Stimulated activated naive CD4-positive, alpha-beta T cell treated with Interleukin-2 at 50 U/mL for 16 hours (primary cell): Measurements from ENCODE around the gene EHD4.

Experiments used
- DNase-seq: peaks from one replicate; lab custom pipeline; 2025; lab: John Stamatoyannopoulos, UW

EHD4 gene

DNA sequence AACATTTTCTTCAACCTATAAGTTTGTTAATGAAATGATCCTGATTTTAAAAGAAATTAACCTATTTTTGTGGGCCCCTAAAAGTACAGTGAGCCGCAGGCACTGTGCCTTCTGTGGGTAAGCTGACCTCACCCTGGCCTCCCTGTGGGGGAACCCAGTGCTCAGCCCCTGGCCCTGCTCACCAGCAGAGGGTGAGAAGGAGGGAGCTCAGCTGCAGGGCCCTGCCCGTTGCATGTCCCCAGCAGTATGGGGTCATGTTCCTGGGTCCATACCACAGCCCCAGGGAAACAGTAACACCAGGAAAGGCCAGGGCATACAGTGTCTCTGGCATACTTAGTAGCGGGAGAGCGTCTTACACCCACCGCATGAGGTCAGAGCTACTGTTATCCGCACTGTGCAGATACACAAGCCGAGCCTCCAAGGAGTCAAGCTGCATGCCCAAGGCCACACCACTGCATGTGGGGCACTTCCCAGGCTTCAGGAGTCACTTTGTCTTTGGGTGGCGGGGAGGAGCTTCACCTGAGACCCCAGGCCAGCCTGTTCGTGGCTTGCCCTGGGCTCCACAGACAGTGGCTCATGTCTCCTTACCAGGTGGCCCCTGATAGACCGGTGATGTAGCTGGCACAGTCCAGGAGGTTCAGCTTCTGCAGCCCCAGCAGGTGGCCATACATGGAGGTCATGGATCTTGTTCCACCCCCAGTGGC is 22.6 kb upstream of the EHD4 start:
- no peak for DNase-seq

DNA sequence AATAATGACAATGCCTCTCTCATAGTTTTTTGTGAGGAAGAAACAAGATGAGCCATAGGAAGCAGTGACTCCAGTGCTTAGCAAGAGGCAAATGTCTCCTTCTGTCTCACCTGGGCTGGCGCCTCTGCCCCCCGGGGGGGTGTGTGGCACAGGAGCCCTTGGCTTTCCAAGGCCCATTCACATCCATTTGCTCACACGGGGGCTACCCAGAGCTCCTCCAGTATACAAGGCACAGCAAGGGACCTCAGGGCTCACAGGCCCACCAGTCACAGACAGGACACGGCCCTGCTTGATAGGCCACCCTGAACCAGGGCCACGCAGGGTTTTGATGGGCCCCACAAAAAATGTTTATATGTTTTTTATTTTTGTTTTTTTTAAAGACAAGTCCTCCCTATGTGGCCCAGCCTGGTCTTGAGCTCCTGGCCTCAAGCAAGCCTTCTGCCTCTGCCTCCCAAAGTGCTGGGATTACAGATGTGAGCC is 21.9 kb upstream of the EHD4 start:
- DNase-seq = no peak

DNA sequence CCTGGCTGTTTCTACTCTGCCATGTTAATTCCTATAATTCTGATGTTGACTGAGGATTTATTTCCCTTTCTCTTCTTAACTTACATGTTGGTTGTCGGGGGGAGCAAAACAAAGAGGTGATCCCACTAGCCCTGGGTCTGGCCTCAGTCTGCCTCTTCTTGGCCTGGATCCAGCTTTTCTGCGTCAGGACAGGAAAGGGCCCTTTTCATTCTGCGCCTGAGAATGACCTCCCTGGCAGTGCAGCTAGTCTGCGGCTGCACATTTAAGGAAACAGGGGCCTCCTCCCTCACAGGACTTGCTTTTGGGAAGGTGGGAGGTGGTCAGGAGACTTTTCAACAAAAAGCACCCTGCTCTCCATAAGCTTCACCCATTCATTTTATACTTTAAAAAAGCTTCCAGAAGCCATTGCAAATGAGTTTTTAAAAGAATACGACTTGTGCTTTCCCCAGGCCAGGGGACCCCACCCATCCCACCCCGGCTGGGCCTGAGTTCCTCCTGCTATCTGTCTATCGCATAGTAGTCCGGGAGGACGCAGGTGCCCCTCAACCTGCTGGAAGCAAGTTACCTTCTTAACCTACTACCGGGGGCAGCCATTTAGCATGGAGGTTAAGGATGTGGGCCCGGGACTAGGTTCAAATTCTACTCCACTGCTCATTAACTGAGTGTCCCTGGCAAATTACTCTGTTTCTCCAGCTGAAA is 21.3 kb upstream of the EHD4 start:
- DNase-seq = no peak

DNA sequence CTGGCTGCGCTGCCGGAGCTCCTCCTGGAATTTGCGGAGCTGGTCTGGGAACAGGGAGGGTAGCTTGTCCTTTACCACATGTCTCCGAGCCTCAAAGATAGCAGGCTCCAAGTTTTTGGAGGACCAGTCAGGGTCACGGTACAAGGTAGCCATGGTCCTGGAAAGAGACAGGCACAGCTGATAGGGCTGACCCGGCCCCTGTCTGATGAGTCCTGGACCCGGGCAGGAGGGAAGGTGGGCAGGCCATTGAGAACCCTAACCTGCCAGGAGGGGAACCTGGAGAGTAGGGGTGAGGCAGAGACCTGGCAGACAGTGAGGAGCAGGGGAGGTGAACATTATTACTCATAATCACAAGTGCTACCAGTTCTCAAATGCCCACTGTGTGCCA is 20.4 kb upstream of the EHD4 start:
- no peak for DNase-seq

DNA sequence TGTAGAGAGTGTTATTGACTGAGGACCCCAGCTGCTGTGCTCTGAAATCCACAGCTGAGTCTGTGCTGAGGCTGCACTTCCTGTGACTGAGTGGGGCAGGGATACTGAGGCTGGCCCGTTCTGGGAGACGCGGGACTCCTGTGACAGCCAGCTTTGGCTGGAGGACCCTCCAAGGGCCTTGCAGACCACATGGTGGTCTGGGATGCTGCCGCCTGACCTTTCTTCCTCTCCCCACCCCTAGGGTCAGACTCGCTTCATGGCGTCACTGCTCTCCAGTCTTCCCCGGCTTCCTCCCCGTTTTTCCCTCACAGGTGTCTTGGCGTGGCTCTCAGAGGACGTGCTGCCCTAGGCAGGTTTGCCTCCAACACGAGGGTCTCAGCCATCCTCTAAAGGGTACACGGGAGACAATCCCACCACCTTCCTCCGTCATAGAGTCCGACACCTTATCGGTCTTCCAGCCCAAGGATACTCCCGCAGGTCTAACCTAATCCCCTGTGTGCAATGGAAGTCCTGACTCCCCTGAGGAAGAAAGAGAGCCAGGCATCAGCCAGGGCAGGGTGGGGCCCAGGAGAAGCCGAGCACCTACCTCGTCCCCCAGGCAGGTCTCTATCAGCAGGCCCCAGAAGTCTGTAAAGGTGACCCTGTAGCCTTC is 19.9 kb upstream of the EHD4 start:
- DNase-seq = no peak

DNA sequence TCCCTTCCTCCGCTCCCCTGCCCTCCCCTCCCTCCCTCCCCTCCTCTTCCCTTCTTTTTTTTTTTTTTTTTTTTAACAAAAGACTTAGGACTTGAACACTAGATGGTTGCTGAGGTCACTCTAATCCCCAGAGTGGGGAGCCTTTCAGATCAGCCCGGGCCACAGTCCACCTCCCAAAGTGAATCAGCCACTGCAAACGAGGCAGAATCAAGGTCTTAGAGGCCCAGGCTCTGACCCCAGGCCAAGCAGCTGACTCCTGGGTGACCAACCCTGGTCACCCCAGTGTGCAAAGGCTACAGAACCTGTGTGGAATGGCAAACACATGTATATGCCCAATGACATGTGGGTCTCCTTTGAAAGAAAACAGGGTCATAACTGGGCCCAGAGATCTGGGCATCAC is 18.3 kb upstream of the EHD4 start:
- no peak for DNase-seq

DNA sequence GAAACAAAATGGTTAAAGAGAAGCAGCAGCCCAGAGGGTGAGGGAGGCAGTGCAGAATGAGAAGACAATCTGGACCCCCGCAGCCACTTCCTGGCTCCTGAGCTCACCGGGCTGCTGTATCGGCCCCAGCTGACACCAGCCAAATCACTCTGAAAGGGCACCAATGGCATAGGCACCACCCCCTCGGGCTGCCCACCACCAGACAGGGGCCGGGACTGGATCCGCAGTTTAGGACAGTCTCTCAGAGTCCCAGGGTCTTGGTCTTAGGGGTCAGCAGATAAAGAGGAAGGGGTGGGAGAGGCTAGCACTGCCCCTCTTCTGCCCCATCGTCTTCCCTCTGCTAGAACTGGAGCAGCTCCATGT is 17.9 kb upstream of the EHD4 start:
- no peak for DNase-seq

DNA sequence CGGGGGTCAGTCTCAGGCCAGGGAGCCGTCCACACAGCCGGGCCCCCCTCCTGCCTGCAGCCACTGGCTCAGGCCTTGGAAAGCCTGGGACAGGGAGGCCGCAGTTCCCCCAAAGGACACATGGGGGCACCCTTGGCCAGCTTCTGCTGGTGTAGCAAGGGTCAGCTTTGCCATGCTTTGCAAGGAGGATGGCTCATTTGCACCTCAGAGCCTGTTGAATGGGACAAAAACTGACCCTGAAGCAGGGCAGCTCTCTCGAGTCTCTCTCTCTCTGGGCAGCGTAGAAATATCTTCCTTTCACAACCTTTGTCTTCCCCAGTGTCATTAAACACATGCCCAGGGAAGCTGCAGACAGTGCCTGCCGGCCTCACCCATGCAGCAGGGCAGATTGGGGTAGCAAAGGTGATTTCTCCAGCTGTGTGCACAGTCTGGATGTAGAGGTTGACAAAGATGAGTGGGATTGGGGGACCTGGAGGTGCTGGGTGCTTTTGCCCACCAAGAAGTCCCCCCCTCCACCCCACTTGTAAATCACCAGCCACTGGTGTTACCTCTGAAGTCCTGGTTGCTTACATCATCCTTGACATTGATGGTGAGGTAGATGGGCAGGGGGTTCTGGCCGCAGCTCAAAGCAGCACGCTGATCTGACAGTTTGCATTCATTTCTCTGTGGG is 17.4 kb upstream of the EHD4 start:
- peak; percentile 73 for DNase-seq

DNA sequence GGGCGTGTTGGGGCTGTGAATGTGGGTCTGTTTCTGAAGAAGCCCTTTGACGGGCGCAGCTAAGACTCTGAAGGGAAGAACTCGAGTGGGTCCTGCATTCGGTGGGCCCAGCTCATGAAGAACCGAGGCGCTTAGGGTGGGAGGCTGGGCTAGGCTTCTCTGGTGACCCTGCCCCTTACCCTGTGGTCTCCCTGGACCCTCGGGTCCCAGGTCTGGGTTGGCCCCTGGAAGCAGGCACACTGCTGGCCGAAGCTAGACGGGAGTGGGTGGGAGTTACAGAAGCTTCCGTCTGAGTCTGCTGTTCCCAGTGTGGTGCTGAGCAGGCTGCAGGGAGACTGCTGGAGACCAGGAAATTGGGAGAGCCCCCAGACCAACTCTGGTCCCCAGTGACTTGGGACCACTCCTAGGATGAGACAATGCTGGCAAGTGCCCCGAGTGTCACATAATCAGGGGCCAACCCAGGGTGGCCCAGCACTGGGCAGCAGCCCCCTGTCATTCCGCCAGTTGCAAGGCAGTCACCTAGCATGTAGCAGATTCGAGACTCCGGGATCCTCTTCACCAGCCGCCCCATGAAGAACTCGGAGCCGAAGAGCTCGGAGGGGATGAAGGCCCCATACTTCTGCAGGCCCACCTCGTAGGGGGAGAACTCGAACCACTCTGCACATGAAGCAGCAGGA is 16.7 kb upstream of the EHD4 start:
- DNase-seq = no peak

DNA sequence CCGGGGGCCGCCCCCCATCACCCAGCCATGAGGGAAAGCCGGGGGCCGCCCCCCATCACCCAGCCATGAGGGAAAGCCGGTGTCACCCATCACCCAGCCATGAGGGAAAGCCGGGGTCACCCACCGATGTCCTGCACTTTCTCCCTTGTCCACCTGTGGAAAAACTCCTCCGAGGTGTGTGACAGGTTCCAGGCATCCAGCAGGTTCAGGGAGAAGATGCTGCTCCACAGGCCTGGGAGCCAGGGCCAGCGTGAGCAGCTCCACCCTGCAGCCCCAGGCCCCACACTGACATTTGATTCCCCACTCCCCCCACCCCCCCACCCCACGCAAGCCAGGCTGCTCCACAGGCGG is 15.5 kb upstream of the EHD4 start:
- DNase-seq = no peak

DNA sequence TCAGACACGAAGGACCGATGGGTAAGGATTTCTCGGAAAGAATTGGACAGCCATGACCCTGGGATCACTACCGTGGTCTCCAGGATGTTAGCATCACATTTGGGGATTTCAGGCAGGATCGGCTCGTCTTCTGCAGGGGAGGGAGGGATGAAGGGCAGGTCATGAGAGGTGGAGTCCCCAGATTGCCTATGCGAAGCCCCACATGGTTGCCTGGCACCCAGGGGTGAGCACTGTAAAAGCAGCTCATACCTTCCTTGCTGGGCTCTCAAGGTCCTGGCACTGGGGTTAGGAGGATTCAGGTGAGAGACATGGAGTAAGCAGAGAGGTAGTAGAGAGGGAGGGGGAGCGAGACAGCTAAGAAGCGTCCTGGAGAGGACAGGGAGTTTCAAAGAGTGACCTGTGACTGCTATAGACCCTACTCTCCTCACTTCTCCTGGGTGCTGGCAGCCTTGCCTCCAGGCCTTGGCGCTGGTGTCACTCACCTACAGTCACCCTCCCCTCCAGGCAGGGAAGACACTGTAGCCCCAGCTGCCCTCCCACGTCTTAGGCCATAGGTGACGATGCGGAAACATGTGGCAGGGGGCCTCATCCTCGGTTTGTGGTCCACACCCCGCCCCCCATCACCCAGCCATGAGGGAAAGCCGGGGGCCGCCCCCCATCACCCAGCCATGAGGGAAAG is 15.0 kb upstream of the EHD4 start:
- no peak for DNase-seq

DNA sequence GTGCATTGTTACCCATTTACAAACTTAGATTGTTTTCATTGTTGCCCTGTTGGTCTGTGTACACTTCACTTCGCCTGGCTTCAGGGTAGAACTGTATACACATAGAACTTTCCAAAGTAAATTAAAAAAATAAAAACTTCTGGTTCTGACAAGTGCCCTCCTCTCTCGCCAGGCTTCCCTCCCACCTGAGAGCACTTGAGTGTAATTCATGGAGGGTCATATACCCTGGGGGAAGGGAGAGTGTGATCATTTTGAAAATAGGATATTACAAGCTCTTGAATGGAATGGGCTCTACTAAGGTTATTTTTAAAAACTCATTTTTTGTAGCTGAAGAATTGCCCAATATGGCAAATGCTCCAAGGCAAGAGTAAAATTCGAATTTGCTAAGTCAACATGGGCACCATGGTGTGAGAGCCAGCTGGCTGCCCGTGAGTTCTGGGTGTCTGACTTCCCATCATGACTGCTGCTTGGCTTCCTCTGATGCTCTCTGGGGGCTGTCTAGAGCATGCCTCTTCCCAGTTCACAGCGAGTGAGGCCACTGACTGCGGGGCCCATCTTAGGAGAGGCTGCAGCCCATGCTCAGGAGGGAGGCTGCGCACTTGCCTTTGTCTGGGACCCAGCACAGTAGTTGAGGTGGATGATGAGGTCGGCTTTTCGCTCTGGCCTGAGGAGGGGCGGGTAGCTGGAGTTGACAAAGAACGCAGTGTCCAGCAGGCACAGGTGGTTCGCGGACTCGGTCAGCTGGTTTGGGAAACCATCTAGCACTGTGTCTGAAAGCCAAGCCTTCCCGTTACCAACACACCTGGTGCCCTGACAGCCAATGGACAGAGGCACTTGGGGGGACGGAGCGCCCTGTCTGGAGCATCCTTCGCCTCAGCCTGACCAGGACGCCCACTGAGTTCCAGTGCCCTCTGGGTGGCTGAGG is 13.1 kb upstream of the EHD4 start:
- DNase-seq = no peak

DNA sequence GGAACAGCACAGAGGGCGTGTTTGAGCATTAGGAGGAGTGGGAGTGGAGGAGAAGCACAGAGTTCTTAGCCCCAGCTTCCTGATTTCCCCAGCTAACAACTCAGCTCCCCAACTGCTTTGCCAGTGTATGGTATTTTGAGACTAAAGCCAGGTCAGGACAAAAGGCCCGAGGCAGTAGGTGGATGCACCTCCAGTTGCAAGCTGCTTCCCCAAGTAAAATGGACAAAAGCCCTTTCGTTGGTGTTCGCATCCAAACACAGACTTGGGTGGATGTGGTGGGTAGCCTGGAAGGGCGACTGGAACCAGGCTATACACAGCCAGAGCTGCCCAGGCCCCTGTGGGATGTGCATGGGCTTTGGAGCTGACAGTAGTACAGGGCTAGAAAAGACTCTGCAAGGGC is 12.3 kb upstream of the EHD4 start:
- no peak for DNase-seq

DNA sequence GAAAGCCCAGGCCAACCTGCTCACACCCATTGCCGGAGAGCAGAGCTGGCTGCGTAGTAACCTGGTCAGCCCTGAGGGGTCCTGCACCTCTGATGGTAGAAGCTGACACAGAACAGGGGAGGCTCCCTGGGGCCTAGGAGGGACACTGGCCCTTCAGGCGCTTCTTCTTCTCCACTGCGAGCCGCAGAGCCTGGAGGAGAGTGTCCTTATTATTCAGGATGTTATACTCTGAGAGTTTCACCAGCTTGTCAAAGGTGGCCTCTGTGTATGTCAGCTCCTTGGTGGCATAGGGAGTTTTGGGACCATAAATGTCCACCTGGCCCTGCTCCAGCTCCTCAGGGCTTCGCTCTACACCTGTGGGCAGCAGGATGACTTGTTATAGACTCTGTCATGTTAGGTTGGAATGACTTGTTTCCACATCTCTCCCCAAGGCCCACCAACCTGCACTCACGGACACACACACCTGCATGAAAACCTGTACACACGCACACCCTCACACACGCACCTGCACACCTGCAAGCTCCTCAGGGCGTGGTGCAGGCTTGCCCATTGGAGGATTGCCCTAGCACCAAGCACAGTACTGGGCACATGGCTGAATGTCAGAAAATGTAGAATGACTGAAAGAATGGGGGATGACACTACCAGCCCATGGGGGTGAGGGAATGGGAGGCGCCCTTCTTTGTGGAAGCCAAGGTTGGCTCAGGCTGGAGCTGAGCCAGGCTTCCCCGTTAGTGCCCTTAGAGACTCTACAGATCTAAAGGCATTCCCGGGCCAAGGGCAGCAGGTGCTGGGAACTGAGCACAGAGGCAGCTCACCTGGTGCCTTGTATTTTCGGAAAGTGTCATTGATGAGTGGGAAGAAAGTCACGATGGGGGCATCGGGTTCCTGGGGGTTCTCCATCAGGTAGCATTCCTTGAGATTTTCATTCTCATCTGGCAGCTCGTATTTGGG is 11.5 kb upstream of the EHD4 start:
- no peak for DNase-seq

DNA sequence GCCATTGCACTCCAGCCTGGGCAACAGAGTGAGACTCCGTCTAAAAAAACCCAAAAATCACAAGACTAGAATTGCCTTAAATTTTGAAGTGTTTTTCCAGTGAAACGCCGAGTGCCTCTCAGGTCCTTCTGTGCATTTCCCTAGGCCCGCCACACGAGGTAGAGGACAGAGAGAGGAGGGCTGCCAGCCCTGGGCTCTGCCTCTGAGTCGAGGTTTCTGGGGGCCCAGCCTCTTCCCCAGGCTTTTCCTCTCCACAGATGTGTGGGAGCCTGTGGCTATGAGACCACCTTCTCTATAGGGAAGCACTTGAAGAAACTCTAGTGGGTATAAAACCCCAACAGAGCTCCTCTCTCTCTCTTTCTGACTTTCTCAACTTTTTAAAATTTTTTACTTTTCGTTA is 10.9 kb upstream of the EHD4 start:
- no peak for DNase-seq

DNA sequence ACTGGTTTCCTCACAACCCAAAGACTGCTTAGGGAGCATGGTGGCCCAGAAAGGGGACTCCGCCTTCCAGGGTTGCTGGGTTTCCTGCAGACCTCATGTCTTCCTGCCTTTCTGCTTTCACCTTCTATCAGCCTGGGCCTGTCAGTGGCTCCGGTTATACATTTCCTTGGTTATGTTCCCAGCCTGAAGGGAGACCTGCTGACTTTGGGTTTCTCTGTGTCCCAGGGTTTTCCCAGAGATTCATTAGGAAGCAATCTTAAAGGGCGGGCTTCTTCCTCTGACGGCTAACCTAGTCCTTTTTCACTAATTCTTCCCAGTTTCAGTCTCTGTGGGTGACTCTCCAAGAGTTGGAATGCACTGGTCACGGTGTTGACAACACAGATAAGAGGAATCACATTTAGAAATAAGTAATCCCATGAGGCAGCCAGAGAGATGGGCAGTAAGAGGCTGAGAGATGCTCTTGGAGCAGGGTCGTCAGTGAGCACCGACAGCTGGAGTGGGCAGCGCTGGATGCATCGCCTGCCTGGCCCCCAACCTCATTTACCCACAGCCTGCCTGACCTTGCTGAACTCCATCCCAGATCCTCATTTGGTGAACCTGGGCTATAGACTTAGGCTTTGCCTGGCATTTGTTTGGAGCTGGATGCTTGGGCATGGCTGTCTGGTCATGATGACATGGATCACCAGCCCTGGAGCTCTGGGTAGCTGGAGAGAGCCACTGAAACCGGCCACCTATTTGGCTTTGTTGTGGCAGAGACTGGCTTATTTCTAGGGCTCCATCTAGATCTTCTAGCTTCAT is 10.0 kb upstream of the EHD4 start:
- no peak for DNase-seq

DNA sequence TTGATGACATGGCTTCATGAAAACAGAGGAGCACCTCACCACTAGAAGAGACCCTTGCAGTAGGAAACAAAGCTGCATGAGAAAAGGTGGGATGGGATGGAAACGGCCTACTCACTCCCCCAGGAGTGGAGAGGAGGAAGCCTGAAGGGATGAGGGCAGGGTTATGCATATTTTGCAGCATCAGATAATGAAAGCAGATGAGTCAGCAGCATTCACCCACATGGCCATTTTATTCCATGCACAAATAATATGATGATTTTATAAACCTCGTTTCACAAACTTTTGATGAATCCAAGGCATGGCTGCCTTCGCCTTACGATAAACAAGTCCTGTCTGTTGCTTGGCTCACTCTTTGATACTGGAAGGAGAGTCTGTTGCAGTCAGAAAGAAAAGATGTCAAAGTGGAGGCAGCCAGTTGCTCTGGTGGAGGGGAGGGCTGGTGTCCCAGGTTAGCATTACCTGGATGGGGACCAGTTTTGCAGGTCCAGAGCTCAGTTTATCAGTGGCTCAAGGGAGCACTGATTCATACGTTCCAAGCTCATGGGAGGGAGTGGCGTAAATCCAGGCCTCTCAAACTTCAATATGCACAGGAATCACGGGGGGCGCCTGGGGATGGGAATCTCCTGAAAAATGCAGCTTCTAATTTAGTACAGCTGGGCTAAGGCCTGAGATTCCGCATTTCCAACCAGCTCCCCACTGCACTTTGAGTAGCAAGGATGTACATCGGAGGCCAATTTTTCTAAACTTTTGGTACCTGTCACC is 9.2 kb upstream of the EHD4 start:
- DNase-seq = no peak
